Caco-2 (cell line): ENCODE data around the gene FOXL2. TPM values are rescaled to one million over a fixed set of nuclear protein-coding genes. Genes with fewer than 3 reads are reported as not detected.

Source experiments
- BruUV-seq: library from RNA; stranded (reverse); fragments of 400-500 nt; replicated peaks from 2 replicates; lab custom pipeline; 2021; lab: Mats Ljungman, UMichigan
- CTCF ChIA-PET: fragments of 300-600 bp; sonication (Branson Sonifier 250); formaldehyde crosslinking; loops from one replicate; lab custom pipeline; 2022; ENCODE audit warnings: antibody characterized with exemption; lab: Charles Lee
- POLR2A ChIA-PET: fragments of 300-600 bp; sonication (Branson Sonifier 250); formaldehyde crosslinking; loops from one replicate; lab custom pipeline; 2022; ENCODE audit warnings: antibody characterized with exemption; lab: Charles Lee
- DNase-seq, 2 experiments: peaks; one replicate each; pipeline versions ENCODE4 v3.0.0 to v3.0.0-alpha.2; 2020 to 2022
- H3K27me3 ChIP-seq: replicated peaks from 2 replicates; pipeline ENCODE4 v1.6.0; 2011; ENCODE audit warnings: low read length; ENCODE audit not compliant: control insufficient read depth, insufficient read depth
- H3K36me3 ChIP-seq: 2 replicates; pipeline ENCODE4 v1.5.1; 2011; ENCODE audit warnings: low read length; ENCODE audit not compliant: control insufficient read depth, insufficient read depth
- H3K4me1 ChIP-seq: fragments of 250-450 bp; sonication (Bioruptor Pico); 2 replicates; pipeline ENCODE4 v1.5.1; 2020; ENCODE audit warnings: mild to moderate bottlenecking
- H3K4me3 ChIP-seq: 2 replicates; pipeline ENCODE4 v1.5.1; 2011; ENCODE audit warnings: low read depth, mild to moderate bottlenecking, control low read depth, low read length
- H3K9me3 ChIP-seq: fragments of 250-450 bp; sonication (Bioruptor Pico); 2 replicates; pipeline ENCODE4 v1.5.1; 2020; ENCODE audit warnings: mild to moderate bottlenecking, moderate library complexity
- H3K27ac Mint-ChIP-seq: one replicate; pipeline ENCODE4 v1.8.0; 2022; ENCODE audit warnings: mixed read lengths; ENCODE audit not compliant: unreplicated experiment
- H3K27me3 Mint-ChIP-seq: one replicate; pipeline ENCODE4 v1.8.0; 2022; ENCODE audit warnings: mixed read lengths; ENCODE audit not compliant: insufficient read depth, unreplicated experiment
- H3K36me3 Mint-ChIP-seq: one replicate; pipeline ENCODE4 v1.8.0; 2022; ENCODE audit warnings: mild to moderate bottlenecking, mixed read lengths; ENCODE audit not compliant: insufficient read depth, unreplicated experiment
- H3K4me1 Mint-ChIP-seq: one replicate; pipeline ENCODE4 v1.8.0; 2022; ENCODE audit warnings: low read depth, mixed read lengths; ENCODE audit not compliant: unreplicated experiment
- H3K4me3 Mint-ChIP-seq: one replicate; pipeline ENCODE4 v1.8.0; 2022; ENCODE audit warnings: mild to moderate bottlenecking, moderate library complexity, mixed read lengths; ENCODE audit not compliant: unreplicated experiment
- H3K9me3 Mint-ChIP-seq: one replicate; pipeline ENCODE4 v1.8.0; 2022; ENCODE audit warnings: mixed read lengths; ENCODE audit not compliant: unreplicated experiment
- intact Hi-C: fragments of 100-400 bp; cut with micrococcal nuclease; formaldehyde crosslinking; loops from one replicate; pipeline ENCODE4 v1.10.0; 2022; ENCODE audit not compliant: unreplicated experiment
- total RNA-seq: library from RNA; stranded (reverse); gene quantifications from 2 replicates; pipeline ENCODE4 v1.2.3, GENCODE V29; 2022
- TF ChIP-seq, protein P1 (sequence below), 2 experiments: fragments of 200-600 bp in 1 of 2; IDR thresholded peaks; 1 replicate in 1 of 2; 2 replicates in 1 of 2; pipeline versions ENCODE4 v1.5.1 to v1.8.0; 2011 to 2022; ENCODE audit warnings: antibody characterized with exemption in 1 of 2, control low read depth in 1 of 2, inconsistent platforms in 1 of 2, low read depth in 1 of 2, low read length in 1 of 2, mild to moderate bottlenecking in 1 of 2, moderate library complexity in 1 of 2; ENCODE audit not compliant: insufficient read depth in 1 of 2, severe bottlenecking in 1 of 2, unreplicated experiment in 1 of 2

Gene FOXL2
- total RNA-seq, 1 experiment from 2014 or later = 1.8 TPM

DNA sequence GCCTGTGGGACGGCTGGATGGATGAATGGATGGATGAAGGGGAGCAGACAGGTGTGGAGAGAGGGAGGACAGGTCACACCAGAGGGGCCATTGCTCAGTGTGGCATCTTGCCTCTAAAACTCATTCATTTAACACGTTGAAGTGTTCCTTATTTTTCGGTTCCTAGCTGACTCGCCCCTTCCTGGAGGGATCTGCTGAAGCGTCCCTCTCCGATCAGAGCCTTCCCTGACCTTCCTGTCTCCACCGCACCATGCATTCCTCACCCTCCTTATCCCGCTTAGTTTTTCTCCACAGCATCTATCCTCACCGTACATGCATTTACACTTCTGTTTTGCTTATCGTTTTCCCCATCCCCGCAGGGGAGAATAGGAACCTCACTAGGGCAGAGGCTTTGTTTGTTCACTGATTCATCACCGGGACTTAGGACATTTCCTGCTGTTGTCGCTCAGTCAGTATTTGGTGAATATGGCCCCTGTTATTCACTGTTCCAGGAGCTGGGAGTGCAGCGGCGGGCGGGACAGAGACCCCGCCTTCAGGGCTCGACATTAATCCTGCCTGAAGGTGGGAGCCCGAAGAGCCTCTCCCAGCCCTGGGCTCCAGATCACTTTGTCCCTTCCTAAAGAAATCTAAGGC lies 32.0 kb downstream of the FOXL2 start:
- no peaks in the 10 kb centered on the region for H3K27me3 Mint-ChIP-seq
- ChIA-PET POLR2A (interaction anchor here (0.6 to 2.0 kb wide), 5 partner anchors 52 to 321 kb away, joined by 3 to 17 read pairs (median 6); partner anchors contain the start of genes CEP70 and PIK3CB), CTCF (interaction anchor here (0.6 to 2.6 kb wide), 40 partner anchors 8 to 497 kb away, joined by 3 to 71 read pairs (median 4); partner anchors contain the start of genes CEP70, ESYT3 and PIK3CB)
- 0 out of 2 replicates have a peak, but pooled peaks cover 3% of the 10 kb centered on the region for H3K4me1 ChIP-seq
- TF ChIP-seq, protein P1, sequence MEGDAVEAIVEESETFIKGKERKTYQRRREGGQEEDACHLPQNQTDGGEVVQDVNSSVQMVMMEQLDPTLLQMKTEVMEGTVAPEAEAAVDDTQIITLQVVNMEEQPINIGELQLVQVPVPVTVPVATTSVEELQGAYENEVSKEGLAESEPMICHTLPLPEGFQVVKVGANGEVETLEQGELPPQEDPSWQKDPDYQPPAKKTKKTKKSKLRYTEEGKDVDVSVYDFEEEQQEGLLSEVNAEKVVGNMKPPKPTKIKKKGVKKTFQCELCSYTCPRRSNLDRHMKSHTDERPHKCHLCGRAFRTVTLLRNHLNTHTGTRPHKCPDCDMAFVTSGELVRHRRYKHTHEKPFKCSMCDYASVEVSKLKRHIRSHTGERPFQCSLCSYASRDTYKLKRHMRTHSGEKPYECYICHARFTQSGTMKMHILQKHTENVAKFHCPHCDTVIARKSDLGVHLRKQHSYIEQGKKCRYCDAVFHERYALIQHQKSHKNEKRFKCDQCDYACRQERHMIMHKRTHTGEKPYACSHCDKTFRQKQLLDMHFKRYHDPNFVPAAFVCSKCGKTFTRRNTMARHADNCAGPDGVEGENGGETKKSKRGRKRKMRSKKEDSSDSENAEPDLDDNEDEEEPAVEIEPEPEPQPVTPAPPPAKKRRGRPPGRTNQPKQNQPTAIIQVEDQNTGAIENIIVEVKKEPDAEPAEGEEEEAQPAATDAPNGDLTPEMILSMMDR (IDR thresholded peaks at IDR 0.05; ENCODE audit: insufficient read depth in 1 of 2, low read depth in 1 of 2, low read length in 1 of 2, severe bottlenecking in 1 of 2, unreplicated experiment in 1 of 2) = no peak
- no peaks in the 10 kb centered on the region for H3K4me1 Mint-ChIP-seq
- DNase-seq = peak in 1 of 2 experiments; percentile 65
- intact Hi-C loops = loop anchor here (1.0 to 2.0 kb wide), 7 partner anchors 52 to 348 kb away; partner anchors contain the start of genes CEP70 and PIK3CB
- BruUV-seq = TSS peak; percentile 46
- H3K27ac Mint-ChIP-seq = peak overlapping the region; percentile 30
- H3K36me3 Mint-ChIP-seq = no peaks in the 10 kb centered on the region
- H3K4me3 Mint-ChIP-seq = peak overlapping the region; percentile 73
- no peaks in the 10 kb centered on the region for H3K27me3 ChIP-seq
- H3K9me3 ChIP-seq = no peaks in the 10 kb centered on the region
- no peaks in the 10 kb centered on the region for H3K36me3 ChIP-seq
- no peaks in the 10 kb centered on the region for H3K9me3 Mint-ChIP-seq
- H3K4me3 ChIP-seq = peak overlapping the region; percentile 48

DNA sequence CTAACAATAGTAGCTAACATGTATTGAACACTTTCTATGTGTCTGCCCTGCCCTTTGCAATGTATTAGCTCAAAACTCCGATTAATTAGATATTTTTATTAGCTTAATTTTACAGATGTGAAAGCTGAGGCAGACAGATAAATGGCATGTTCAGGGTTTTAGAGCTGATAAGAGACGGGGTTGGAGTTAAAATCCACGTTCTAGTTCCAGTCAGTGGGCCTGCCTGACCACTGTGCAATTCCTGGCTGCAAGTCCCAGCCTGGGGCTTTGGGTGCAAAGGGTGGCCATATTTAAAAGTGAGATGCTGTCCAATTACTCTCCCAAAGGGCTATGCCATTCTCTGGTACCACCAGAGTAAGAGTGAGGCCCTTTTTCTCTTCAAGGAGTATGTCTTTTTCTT lies 33.2 kb downstream of the FOXL2 start:
- BruUV-seq = TSS peak; percentile 24
- H3K27me3 Mint-ChIP-seq = no peaks in the 10 kb centered on the region

DNA sequence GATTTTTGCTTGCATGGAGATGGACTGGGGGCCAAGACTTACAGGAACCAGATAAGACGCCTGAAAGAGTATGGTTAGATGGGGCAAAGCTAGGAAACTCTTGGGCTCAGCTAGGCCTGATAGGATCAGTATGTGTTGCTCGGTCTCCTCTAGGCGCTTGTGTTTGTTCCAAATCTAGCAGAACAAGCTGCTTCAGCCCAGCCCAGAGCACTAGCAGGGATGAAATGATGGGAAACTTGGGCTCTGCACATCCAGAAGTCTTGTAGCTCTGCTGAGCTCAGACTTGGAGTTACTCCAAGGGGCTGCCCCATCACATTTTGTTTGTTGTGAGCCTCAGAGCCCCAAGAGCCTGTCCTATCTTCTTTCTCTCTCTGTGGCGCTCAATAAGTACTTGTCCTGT lies 34.7 kb downstream of the FOXL2 start:
- Histone ChIP-seq H3K9me3 (no peaks in the 10 kb centered on the region), H3K27me3 (no peaks in the 10 kb centered on the region), H3K4me1 (0 out of 2 replicates have a peak, but pooled peaks cover 3% of the 10 kb centered on the region), H3K4me3 (no peak overlapping the region), H3K36me3 (no peaks in the 10 kb centered on the region)
- POLR2A ChIA-PET = interaction anchor here (0.5 kb wide), 1 partner anchor 415 kb away, joined by 3 read pairs; no protein-coding TSS in a partner anchor
- H3K36me3 Mint-ChIP-seq = no peaks in the 10 kb centered on the region
- no peaks in the 10 kb centered on the region for H3K27me3 Mint-ChIP-seq
- H3K9me3 Mint-ChIP-seq = no peaks in the 10 kb centered on the region
- no TSS peak for BruUV-seq
- H3K27ac Mint-ChIP-seq = no peak overlapping the region
- intact Hi-C loops = no loop called here
- H3K4me3 Mint-ChIP-seq = no peak overlapping the region
- no peaks in the 10 kb centered on the region for H3K4me1 Mint-ChIP-seq
- CTCF ChIA-PET = no interaction called here
- TF ChIP-seq, protein P1 (IDR thresholded peaks at IDR 0.05; ENCODE audit: insufficient read depth in 1 of 2, low read depth in 1 of 2, low read length in 1 of 2, severe bottlenecking in 1 of 2, unreplicated experiment in 1 of 2) = no peak
- no peak for DNase-seq

More for the DNA sequence above, 33.2 kb downstream of the FOXL2 start:
- no peaks in the 10 kb centered on the region for H3K9me3 Mint-ChIP-seq
- TF ChIP-seq, protein P1 (IDR thresholded peaks at IDR 0.05; ENCODE audit: insufficient read depth in 1 of 2, low read depth in 1 of 2, low read length in 1 of 2, severe bottlenecking in 1 of 2, unreplicated experiment in 1 of 2) = no peak
- ChIA-PET CTCF (interaction anchor here (0.6 to 1.1 kb wide), 2 partner anchors 311 to 322 kb away, joined by 4 read pairs; no protein-coding TSS in a partner anchor), POLR2A (no interaction called here)
- no peaks in the 10 kb centered on the region for H3K36me3 ChIP-seq
- H3K27me3 ChIP-seq = no peaks in the 10 kb centered on the region
- no peak for DNase-seq
- no peak overlapping the region for H3K4me3 Mint-ChIP-seq
- no peaks in the 10 kb centered on the region for H3K4me1 Mint-ChIP-seq
- intact Hi-C loops = loop anchor here (2.0 kb wide), 2 partner anchors 91 to 225 kb away; no protein-coding TSS in a partner anchor
- no peak overlapping the region for H3K4me3 ChIP-seq
- H3K36me3 Mint-ChIP-seq = no peaks in the 10 kb centered on the region
- no peaks in the 10 kb centered on the region for H3K9me3 ChIP-seq
- 0 out of 2 replicates have a peak, but pooled peaks cover 3% of the 10 kb centered on the region for H3K4me1 ChIP-seq
- no peak overlapping the region for H3K27ac Mint-ChIP-seq
